Kidney (tissue), 14 donors: Measurements from ENCODE around the gene ANO10. TPM values are rescaled to one million over a fixed set of nuclear protein-coding genes. Genes with fewer than 3 reads are reported as not detected.

Experiments
- DNase-seq, 5 donors: peaks; one replicate each; pipeline ENCODE4 v3.0.0-alpha.2; 2013 to 2020
- FAIRE-seq: peaks from 2 replicates; lab custom pipeline; 2012; peaks lifted over from hg19 to GRCh38; lab: Jason Lieb, UNC
- H3K27ac ChIP-seq, 2 donors: one replicate each; pipeline ENCODE4 v1.7.0; 2013; ENCODE audit warnings: low read depth in 2 of 2, low read length in 2 of 2, inconsistent platforms in 1 of 2
- H3K27me3 ChIP-seq: one replicate; pipeline ENCODE4 v1.7.1; 2013; ENCODE audit warnings: low read length, inconsistent platforms; ENCODE audit not compliant: control insufficient read depth, insufficient read depth
- H3K36me3 ChIP-seq, 3 donors: one replicate each; pipeline versions ENCODE4 v1.7.0 to v1.7.1; 2013; ENCODE audit warnings: low read length in 3 of 3, control low read depth in 1 of 3, inconsistent platforms in 1 of 3; ENCODE audit not compliant: insufficient read depth in 3 of 3, control insufficient read depth in 2 of 3
- H3K4me1 ChIP-seq, 3 donors: one replicate each; pipeline versions ENCODE4 v1.7.0 to v1.7.1; 2013; ENCODE audit warnings: low read length in 3 of 3, inconsistent platforms in 1 of 3, low read depth in 1 of 3; ENCODE audit not compliant: control insufficient read depth in 2 of 3, insufficient read depth in 2 of 3
- H3K4me3 ChIP-seq, 3 donors: one replicate each; pipeline versions ENCODE4 v1.7.0 to v1.8.1; 2013; ENCODE audit warnings: low read length in 3 of 3, control low read depth in 1 of 3, inconsistent platforms in 1 of 3
- H3K9ac ChIP-seq, 3 donors: one replicate each; pipeline versions ENCODE4 v1.7.0 to v1.7.1; 2013; ENCODE audit warnings: low read length in 3 of 3, control low read depth in 1 of 3, inconsistent platforms in 1 of 3
- H3K9me3 ChIP-seq, 3 donors: one replicate each; pipeline versions ENCODE4 v1.7.0 to v1.7.1; 2013; ENCODE audit warnings: low read length in 3 of 3, control low read depth in 1 of 3, inconsistent platforms in 1 of 3; ENCODE audit not compliant: control insufficient read depth in 2 of 3, insufficient read depth in 1 of 3
- intact Hi-C: fragments of 100-400 bp; cut with DNase I; formaldehyde crosslinking; loops from one replicate; pipeline ENCODE4 v1.11.1; 2022
- polyA plus RNA-seq: library from polyadenylated mRNA; stranded (reverse); fragments of 350-450 nt; fragmentation: Illumina TruSeq; extraction: RNeasy Lipid Tissue Mini Kit (QIAGEN cat#74804); gene quantifications from one replicate; pipeline ENCODE4 v1.2.3, GENCODE V29; 2014; ENCODE audit warnings: low read depth, low replicate concordance; ENCODE audit not compliant: insufficient read depth
- total RNA-seq: library from RNA; stranded (reverse); fragmentation: NEBNext Ultra II Directional; extraction: Animal tissue kit (Norgen Biotek cat#: 25700); gene quantifications from one replicate; pipeline ENCODE4 v1.2.1, GENCODE V29; 2021
- TF ChIP-seq, protein P1 (sequence below): IDR thresholded peaks from 3 replicates; pipeline ENCODE4 v1.5.1; 2012; ENCODE audit warnings: mild to moderate bottlenecking, moderate library complexity, borderline replicate concordance; ENCODE audit not compliant: insufficient read depth; ENCODE audit errors: extremely low read depth
- donor health status: control.
- donor health status: control.
- donor health status: control.
- donor health status: control.
- donor health status: control.
- donor health status: DM: yes; HTN: yes; CAD: no.
- donor health status: Normal renal cell carcinoma (clear cell type).

The ANO10 gene
- total and polyA plus RNA-seq, 2 donors from 2014 or later, result 45.7 to 48.2 TPM

DNA sequence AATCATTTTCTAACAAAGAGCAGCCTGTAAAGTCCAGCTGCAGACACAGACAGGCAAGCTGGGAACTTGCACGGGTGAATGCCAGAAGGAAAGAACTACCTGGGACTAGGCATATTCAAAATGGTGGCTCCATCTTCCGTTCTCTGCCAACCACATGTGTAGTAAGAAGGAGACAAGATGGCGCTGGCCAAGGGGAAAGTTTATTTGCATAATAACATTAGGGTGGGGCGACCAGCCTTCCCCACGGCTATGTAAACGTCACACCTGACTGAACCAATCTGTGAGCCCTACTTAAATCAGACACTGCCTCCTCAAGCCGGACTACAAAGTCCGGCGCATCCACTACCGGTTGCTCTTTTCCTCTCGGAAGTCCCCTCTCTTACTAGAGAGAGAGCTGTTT, 204.7 kb downstream of the ANO10 start:
- no peak for FAIRE-seq
- H3K27ac ChIP-seq, result no peak overlapping the region
- intact Hi-C loops, result no loop called here

DNA sequence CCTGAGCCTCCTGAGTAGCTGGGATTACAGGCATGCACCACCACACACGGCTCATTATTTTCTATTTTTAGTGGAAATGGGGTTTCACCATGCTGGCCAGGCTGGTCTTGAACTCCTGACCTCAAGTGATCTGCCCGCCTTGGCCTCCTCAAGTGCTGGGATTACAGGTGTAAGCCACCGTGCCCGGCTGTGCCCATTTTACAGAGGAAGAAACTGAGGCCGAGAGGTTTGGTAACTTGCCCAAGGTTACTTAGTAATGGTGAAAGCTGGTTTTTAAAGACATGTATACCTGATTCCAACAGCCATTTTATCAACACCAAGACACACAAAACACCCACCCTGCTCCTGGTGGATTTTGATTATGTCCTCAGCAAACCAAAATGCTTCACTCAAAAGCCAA, 206.7 kb downstream of the ANO10 start:
- FAIRE-seq, result no peak
- TF ChIP-seq, protein P1, sequence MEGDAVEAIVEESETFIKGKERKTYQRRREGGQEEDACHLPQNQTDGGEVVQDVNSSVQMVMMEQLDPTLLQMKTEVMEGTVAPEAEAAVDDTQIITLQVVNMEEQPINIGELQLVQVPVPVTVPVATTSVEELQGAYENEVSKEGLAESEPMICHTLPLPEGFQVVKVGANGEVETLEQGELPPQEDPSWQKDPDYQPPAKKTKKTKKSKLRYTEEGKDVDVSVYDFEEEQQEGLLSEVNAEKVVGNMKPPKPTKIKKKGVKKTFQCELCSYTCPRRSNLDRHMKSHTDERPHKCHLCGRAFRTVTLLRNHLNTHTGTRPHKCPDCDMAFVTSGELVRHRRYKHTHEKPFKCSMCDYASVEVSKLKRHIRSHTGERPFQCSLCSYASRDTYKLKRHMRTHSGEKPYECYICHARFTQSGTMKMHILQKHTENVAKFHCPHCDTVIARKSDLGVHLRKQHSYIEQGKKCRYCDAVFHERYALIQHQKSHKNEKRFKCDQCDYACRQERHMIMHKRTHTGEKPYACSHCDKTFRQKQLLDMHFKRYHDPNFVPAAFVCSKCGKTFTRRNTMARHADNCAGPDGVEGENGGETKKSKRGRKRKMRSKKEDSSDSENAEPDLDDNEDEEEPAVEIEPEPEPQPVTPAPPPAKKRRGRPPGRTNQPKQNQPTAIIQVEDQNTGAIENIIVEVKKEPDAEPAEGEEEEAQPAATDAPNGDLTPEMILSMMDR, result no peak
- no peak for DNase-seq
- intact Hi-C loops, result no loop called here
- Histone ChIP-seq H3K4me3 (no peak overlapping the region), H3K27ac (no peak overlapping the region), H3K4me1 (peaks cover 0 to 6% (median 0%) of the 10 kb centered on the region in 3 donors), H3K9ac (no peak overlapping the region), H3K27me3 (no peaks in the 10 kb centered on the region), H3K9me3 (no peaks in the 10 kb centered on the region), H3K36me3 (no peaks in the 10 kb centered on the region)

More for the DNA sequence above, 204.7 kb downstream of the ANO10 start:
- H3K9ac ChIP-seq, result no peak overlapping the region
- DNase-seq, result peak in 1 of 5 donors; percentile 19
- H3K4me3 ChIP-seq, result no peak overlapping the region
- TF ChIP-seq, protein P1, result no peak
- H3K27me3 ChIP-seq, result no peaks in the 10 kb centered on the region
- peaks cover 0 to 6% (median 0%) of the 10 kb centered on the region in 3 donors for H3K4me1 ChIP-seq
- no peaks in the 10 kb centered on the region for H3K9me3 ChIP-seq
- no peaks in the 10 kb centered on the region for H3K36me3 ChIP-seq

DNA sequence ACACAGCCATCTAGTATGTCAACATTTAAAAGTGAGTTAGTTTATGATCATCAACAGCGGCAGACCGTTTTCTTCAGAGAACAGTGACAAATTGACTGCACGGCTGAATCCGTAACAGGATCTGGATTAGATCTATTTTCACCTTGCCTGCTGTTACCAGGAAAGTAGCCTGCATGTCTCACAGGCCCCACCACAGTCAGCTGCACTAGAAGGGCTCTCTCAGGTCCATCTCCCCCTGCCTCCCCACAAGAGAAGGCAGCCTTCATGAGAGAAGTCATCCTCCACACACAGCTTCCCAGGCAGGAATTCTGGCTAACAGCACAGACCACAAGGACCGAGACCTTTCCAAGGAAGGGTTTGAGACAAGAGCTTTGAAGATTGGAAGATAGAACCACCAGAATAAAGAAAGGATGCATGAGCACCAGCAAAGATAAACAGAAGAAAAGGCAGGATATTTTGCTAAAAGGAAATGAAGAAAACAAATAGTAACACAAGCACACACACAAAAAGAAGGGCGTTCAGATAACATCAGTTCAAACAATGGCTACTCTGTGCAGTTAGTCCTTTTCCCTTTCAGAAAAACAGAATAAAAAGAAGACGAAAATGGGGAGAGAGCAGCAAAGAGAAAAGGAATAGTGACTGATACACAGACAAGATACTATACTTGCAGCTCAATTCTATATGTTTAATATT, 208.0 kb downstream of the ANO10 start:
- H3K9me3 ChIP-seq, result no peaks in the 10 kb centered on the region
- TF ChIP-seq, protein P1, result no peak
- peaks cover 0 to 6% (median 0%) of the 10 kb centered on the region in 3 donors for H3K4me1 ChIP-seq
- intact Hi-C loops, result no loop called here
- FAIRE-seq (no peak), DNase-seq (peak in 4 of 5 donors; percentile 38 to 59 (median 44))
- no peak overlapping the region for H3K27ac ChIP-seq
- H3K4me3 ChIP-seq, result no peak overlapping the region
- no peak overlapping the region for H3K9ac ChIP-seq
- no peaks in the 10 kb centered on the region for H3K36me3 ChIP-seq
- no peaks in the 10 kb centered on the region for H3K27me3 ChIP-seq
